ENCODE data around the gene NTSR2.

DNA sequence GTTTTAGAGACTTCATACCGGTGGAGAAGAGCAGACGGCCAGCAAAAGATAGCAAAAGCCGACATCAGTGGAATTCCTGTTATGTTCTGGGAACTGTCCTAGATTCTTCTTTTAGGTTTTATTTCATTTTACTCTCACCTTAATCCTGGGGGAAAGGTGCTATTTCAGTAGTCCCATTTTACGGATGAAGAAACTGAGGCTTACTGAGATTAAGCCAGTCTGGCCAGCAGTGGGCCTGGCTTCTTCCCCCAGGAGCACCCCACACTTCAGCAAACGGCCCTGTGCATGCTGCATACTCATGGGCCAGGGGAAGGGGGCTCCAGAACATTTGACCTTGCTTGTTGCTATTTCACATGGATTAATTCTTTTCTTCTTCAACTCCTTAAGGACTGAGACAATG lies 56.7 kb downstream of the NTSR2 start:
- TF ChIP-seq, protein P1, sequence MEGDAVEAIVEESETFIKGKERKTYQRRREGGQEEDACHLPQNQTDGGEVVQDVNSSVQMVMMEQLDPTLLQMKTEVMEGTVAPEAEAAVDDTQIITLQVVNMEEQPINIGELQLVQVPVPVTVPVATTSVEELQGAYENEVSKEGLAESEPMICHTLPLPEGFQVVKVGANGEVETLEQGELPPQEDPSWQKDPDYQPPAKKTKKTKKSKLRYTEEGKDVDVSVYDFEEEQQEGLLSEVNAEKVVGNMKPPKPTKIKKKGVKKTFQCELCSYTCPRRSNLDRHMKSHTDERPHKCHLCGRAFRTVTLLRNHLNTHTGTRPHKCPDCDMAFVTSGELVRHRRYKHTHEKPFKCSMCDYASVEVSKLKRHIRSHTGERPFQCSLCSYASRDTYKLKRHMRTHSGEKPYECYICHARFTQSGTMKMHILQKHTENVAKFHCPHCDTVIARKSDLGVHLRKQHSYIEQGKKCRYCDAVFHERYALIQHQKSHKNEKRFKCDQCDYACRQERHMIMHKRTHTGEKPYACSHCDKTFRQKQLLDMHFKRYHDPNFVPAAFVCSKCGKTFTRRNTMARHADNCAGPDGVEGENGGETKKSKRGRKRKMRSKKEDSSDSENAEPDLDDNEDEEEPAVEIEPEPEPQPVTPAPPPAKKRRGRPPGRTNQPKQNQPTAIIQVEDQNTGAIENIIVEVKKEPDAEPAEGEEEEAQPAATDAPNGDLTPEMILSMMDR (IDR thresholded peaks at IDR 0.05) = no peak
- TF ChIP-seq POLR2A (IDR thresholded peaks at IDR 0.05) = no peak
